Measurements from ENCODE around the gene CCDC12. TPM values are rescaled to one million over a fixed set of nuclear protein-coding genes. Genes with fewer than 3 reads are reported as not detected.

CCDC12 gene
- total and polyA plus RNA-seq, 2 experiments from 2014 or later, result 17.4 to 43.8 TPM

GRCh38 chr3:46905213-46905560, 71.4 kb downstream of the CCDC12 start:
- H3K36me3 ChIP-seq (ENCODE audit: low read depth), result no peaks in the 10 kb centered on the region
- 58 to 65% methylated on average over 3 of the region's 3 CpGs for WGBS, 2 experiments (ENCODE audit: low coverage in 1 of 2, low lambda C conversion rate in 2 of 2, missing lambda C conversion rate in 2 of 2)
- H3K27me3 ChIP-seq (replicated peaks; ENCODE audit: insufficient read depth), result no peaks in the 10 kb centered on the region
- H3F3A ChIP-seq (ENCODE audit: insufficient read depth), result 0 out of 2 replicates have a peak, but pooled peaks cover 4% of the 10 kb centered on the region
- no peak overlapping the region for H3K27ac ChIP-seq
- H3K4me3 ChIP-seq, result no peak overlapping the region
- no peaks in the 10 kb centered on the region for H4K20me1 ChIP-seq (ENCODE audit: insufficient read depth)
- peaks cover 23% of the 10 kb centered on the region for H3K4me1 ChIP-seq (ENCODE audit: insufficient read depth)
- no peak overlapping the region for H3K9ac ChIP-seq
- in situ Hi-C loops (cut with MboI), result no loop called here
- H3K4me2 ChIP-seq (ENCODE audit: unreplicated experiment), result no peak overlapping the region
- H3K79me2 ChIP-seq (ENCODE audit: insufficient read depth), result no peaks in the 10 kb centered on the region
- no peaks in the 10 kb centered on the region for H3K9me2 ChIP-seq (ENCODE audit: insufficient read depth)
- TF ChIP-seq EZH2 (IDR thresholded peaks at IDR 0.05; ENCODE audit: insufficient read depth, poor library complexity, severe bottlenecking) (no peak), EZH2phosphoT487 (IDR thresholded peaks at IDR 0.05; ENCODE audit: insufficient read depth, low read depth) (no peak)
- no peak overlapping the region for H2AFZ ChIP-seq
- DNase-seq, result no peak
- H3K9me3 ChIP-seq (ENCODE audit: low read depth), result no peaks in the 10 kb centered on the region

GRCh38 chr3:46904303-46905212, 72.0 kb downstream of the CCDC12 start:
- no peak overlapping the region for H3K4me2 ChIP-seq (ENCODE audit: unreplicated experiment)
- H4K20me1 ChIP-seq (ENCODE audit: insufficient read depth), result no peaks in the 10 kb centered on the region
- 0 out of 2 replicates have a peak, but pooled peaks cover 4% of the 10 kb centered on the region for H3F3A ChIP-seq (ENCODE audit: insufficient read depth)
- no peak overlapping the region for H2AFZ ChIP-seq
- no peak for DNase-seq
- no peak overlapping the region for H3K27ac ChIP-seq
- no peak for TF ChIP-seq EZH2 (IDR thresholded peaks at IDR 0.05; ENCODE audit: insufficient read depth, poor library complexity, severe bottlenecking)
- TF ChIP-seq EZH2phosphoT487 (IDR thresholded peaks at IDR 0.05; ENCODE audit: insufficient read depth, low read depth), result no peak
- H3K9me2 ChIP-seq (ENCODE audit: insufficient read depth), result no peaks in the 10 kb centered on the region
- H3K36me3 ChIP-seq (ENCODE audit: low read depth), result no peaks in the 10 kb centered on the region
- in situ Hi-C loops (cut with MboI), result no loop called here
- peaks cover 20% of the 10 kb centered on the region for H3K4me1 ChIP-seq (ENCODE audit: insufficient read depth)
- H3K27me3 ChIP-seq (replicated peaks; ENCODE audit: insufficient read depth), result no peaks in the 10 kb centered on the region
- no peak overlapping the region for H3K9ac ChIP-seq
- no peaks in the 10 kb centered on the region for H3K9me3 ChIP-seq (ENCODE audit: low read depth)
- H3K4me3 ChIP-seq, result no peak overlapping the region
- H3K79me2 ChIP-seq (ENCODE audit: insufficient read depth), result no peaks in the 10 kb centered on the region
- WGBS, 2 experiments (ENCODE audit: low coverage in 1 of 2, low lambda C conversion rate in 2 of 2, missing lambda C conversion rate in 2 of 2), result 64 to 65% methylated on average over 18 of the region's 18 CpGs

- Histone ChIP-seq H3K79me2 (ENCODE audit: insufficient read depth) (no peaks in the 10 kb centered on the region), H3K4me3 (no peak overlapping the region), H3K4me2 (ENCODE audit: unreplicated experiment) (no peak overlapping the region), H3K36me3 (ENCODE audit: low read depth) (no peaks in the 10 kb centered on the region), H3F3A (ENCODE audit: insufficient read depth) (no peaks in the 10 kb centered on the region), H3K27ac (no peak overlapping the region), H3K9ac (no peak overlapping the region), H2AFZ (no peak overlapping the region), H3K27me3 (replicated peaks; ENCODE audit: insufficient read depth) (no peaks in the 10 kb centered on the region), H3K9me3 (ENCODE audit: low read depth) (no peaks in the 10 kb centered on the region), H4K20me1 (ENCODE audit: insufficient read depth) (no peaks in the 10 kb centered on the region), H3K9me2 (ENCODE audit: insufficient read depth) (no peaks in the 10 kb centered on the region), H3K4me1 (ENCODE audit: insufficient read depth) (peaks cover 11% of the 10 kb centered on the region)
- in situ Hi-C loops (cut with MboI), result no loop called here
- 71 to 74% methylated on average over 18 to 21 of the region's 21 CpGs for WGBS, 2 experiments (ENCODE audit: low coverage in 1 of 2, low lambda C conversion rate in 2 of 2, missing lambda C conversion rate in 2 of 2)
- DNase-seq, result peak; percentile 77
- TF ChIP-seq EZH2 (IDR thresholded peaks at IDR 0.05; ENCODE audit: insufficient read depth, poor library complexity, severe bottlenecking), result no peak
- TF ChIP-seq EZH2phosphoT487 (IDR thresholded peaks at IDR 0.05; ENCODE audit: insufficient read depth, low read depth), result no peak
Measured at GRCh38 chr3:46903341-46904302, 72.9 kb downstream of the CCDC12 start.

GRCh38 chr3:46902188-46902631, 74.3 kb downstream of the CCDC12 start:
- Histone ChIP-seq H3K4me3 (no peak overlapping the region), H3K9me3 (ENCODE audit: low read depth) (no peaks in the 10 kb centered on the region), H3K27me3 (replicated peaks; ENCODE audit: insufficient read depth) (no peaks in the 10 kb centered on the region), H3K4me1 (ENCODE audit: insufficient read depth) (peaks cover 3% of the 10 kb centered on the region; the same call in 1 of the 2 replicates), H4K20me1 (ENCODE audit: insufficient read depth) (no peaks in the 10 kb centered on the region), H3K9me2 (ENCODE audit: insufficient read depth) (no peaks in the 10 kb centered on the region), H2AFZ (no peak overlapping the region), H3K36me3 (ENCODE audit: low read depth) (no peaks in the 10 kb centered on the region), H3K79me2 (ENCODE audit: insufficient read depth) (no peaks in the 10 kb centered on the region), H3K4me2 (ENCODE audit: unreplicated experiment) (no peak overlapping the region), H3F3A (ENCODE audit: insufficient read depth) (no peaks in the 10 kb centered on the region), H3K9ac (no peak overlapping the region), H3K27ac (no peak overlapping the region)
- WGBS, 2 experiments (ENCODE audit: low coverage in 1 of 2, low lambda C conversion rate in 2 of 2, missing lambda C conversion rate in 2 of 2), result 90 to 91% methylated on average over 13 to 15 of the region's 15 CpGs
- in situ Hi-C loops (cut with MboI), result no loop called here
- DNase-seq, result no peak
- TF ChIP-seq EZH2 (IDR thresholded peaks at IDR 0.05; ENCODE audit: insufficient read depth, poor library complexity, severe bottlenecking) (no peak), EZH2phosphoT487 (IDR thresholded peaks at IDR 0.05; ENCODE audit: insufficient read depth, low read depth) (no peak)

Measured in GM23248 (cell line).